T-helper 22 cell (primary cell): ENCODE measurements around the gene ANKRD44.
"Not testable (repeated sequence)": the region's sequence is repeated elsewhere in the genome, so short reads cannot be mapped to it uniquely, and the experiment has no call there.

Experiments used
- DNase-seq: peaks from one replicate; pipeline ENCODE4 v3.0.0-alpha.2; 2020; ENCODE audit warnings: low read depth

ANKRD44 gene

DNA sequence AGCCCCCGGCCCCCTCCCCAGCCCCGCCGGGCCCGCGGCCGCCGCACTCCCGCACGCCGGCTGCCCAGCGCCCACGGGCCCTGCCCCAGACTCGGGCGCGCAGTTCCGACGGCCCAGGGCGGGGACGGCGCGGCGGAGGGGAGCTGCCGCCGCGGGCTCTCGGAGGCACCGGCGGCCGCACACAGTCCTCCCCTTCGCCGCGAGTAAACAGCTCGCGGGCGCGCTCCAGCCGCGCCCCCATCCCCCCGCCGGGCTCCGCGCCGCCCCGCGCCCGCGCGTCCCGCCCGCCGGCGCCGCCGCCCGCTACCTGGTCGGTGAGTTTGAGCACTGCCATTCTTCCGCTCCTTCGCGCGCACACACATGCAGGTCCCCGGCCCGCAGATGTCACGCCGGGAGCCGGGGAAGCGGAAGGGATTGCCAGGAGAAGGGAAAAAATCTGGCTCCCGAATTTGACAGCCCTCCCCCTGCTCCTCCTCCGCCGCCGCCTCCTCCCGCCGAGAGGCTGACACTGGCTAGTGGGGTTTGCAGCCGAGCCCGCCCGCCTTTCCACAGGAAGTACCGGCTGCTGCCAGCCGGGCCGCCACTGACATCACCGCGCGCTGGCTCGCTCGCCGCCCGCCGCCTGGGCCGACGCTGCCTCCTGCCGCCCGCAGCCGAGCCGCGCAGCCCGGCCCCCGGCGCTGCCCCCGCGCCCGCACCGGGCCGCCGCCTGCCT, at the start of gene ANKRD44:
Gene ANKRD44 (minus strand): TSS at position 510 of the 715 bp plus-strand sequence. CDS start 176 bp downstream, at position 334.
- DNase-seq, result peak; percentile 88

DNA sequence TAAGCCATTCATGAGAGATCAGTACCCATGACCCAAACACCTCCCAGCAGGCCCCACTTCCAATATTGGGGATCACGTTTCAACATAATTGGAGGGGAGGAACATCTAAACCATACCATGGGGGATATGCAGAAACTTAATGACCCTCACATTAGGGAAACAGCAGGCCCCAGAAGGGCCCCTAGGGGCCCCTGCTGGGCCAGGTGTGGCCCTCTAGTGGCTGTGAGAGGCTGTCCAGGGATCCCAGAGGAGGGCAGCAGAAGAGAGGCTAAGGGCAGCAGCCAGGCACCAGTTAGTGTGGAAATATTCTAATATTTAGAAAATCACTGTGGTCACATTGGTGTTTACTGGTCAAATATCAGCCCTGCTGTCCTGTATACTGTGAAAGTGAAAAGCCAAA, 49.3 kb upstream of the ANKRD44 start:
- DNase-seq, result no peak

DNA sequence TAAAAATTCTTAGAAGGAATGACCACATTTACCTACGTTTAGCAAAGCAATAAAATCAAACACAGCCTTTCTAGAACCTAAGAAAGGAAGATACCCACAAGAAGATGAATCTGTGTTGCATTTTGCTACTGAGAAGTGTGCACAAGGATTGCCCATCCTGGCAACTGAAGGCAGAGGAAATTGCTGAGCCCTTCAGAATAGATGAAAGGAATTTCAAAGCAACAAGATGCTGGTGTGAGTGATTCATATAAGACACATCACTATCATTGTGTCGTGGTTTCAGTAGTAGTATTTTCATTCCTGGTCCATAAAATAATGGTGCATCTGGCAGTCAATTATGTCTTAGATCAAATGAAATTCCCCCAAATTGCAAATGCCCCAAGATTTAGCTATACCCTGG, 48.4 kb upstream of the ANKRD44 start:
- DNase-seq, result no peak

- no peak for DNase-seq
Observed at GRCh38 chr2:197357986-197358385, 47.4 kb upstream of the ANKRD44 start.

DNA sequence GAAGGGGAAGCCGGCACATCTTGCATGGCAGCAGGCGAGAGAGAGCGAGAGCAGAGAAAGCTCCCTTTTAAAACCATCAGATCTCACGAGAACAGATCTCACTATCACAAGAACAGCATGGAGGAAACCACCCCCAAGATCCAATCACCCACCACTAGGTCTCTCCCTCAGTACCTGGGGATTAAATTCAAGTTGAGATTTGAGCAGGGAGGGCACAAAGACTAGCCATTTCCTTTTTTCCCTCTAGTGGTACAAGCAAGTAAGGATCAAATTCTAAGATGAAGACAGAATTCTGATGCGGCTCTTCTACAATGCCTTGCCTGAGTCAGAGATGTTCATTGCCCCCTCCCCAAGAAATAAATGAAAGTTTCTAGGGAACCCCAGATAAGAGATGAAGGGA, 45.6 kb upstream of the ANKRD44 start:
- DNase-seq, result no peak

DNA sequence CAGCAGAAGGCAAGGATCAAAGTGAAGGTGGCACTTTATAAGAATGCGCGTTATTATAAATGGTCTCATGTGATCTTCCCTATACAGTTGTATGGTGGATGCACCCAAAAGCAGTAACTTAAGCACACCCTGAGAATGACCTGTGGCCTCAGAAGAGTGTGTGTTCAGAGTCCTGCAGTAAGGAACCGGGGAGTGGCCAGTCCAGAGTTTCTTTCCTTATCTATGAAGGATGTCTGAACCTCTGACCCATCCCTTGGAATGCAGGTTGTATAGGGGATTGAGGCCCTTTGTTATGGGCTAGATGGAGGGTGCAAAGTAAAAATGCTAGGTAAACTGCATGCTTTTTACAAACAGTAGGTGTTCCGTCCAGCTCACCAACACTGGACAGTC, 43.6 kb upstream of the ANKRD44 start:
- no peak for DNase-seq

GRCh38 chr2:197353393-197354168, 43.0 kb upstream of the ANKRD44 start:
- no peak for DNase-seq

DNA sequence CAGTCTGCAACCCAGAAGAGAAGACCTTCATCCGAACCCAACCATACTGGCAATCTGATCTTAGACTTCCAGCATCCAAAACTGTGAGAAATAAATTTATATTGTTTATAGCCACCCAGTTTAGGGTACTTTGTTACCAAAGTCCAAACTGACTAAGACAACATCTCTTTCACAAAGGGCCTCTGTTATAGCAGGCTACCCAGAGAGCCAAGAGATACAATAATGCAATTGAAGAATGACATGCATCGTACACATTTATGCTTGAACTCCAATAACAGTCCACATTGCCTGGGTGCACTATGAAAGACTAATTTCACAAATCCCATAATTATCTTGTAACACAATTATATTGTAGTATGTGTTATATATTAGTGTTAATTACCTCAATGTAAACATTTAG, 39.1 kb upstream of the ANKRD44 start:
- DNase-seq, result no peak

DNA sequence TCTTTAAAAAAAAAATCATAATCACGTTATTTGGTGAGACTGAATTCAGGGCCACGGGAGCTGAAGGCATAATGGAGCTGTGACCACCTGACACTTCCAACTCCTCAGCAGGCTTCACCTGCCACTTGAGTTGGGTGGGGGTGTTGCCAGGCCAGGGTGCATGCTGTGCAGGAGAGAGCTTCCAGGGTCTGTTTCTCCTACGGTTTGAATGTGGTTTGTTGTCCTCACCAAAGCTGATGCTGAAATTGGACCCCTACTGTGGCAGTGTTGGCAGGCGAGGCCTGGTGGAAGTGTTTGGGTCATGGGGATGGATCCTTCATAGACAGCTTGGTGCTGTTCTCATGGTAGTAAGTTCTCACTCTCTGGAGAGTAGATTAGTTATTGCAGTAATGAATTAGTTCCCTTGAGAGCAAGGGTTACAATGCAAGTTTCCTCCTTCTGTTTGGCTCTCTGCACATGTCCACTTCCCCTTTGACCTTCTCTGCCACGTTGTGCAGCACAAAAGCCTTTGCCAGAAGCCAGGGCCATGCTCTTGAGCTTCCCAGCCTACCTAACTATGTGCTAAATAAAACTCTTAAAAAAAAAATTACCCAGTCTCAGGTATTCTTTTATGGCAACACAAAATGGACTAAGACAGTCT, 38.3 kb upstream of the ANKRD44 start:
- no peak for DNase-seq

DNA sequence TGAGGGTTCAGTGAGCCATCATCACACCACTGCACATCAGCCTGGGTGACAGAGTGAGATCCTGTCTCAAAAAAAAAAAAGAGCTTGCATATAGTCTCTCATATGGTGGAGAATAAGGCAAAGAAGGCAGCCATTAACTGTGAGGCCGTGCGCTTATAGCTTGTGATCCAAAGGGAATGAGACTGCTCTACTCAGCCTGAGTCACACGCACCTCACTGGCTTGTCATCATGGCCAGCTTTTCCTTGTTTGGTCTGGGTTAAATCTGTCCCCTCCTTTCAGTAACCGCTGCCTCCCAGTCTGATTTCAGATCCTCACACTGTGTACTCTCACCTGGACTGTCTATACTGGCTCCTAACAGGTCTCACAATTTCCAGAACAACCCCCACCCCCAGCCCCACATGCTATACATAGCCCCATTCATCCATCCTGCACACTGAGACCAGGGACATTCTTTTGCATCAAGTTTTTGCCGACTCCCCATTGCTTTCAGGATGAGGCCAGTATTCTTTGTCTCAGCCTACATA, 35.3 kb upstream of the ANKRD44 start:
- DNase-seq, result no peak

- not testable (repeated sequence) for DNase-seq
Observed at GRCh38 chr2:197343968-197344367, 33.4 kb upstream of the ANKRD44 start.

DNA sequence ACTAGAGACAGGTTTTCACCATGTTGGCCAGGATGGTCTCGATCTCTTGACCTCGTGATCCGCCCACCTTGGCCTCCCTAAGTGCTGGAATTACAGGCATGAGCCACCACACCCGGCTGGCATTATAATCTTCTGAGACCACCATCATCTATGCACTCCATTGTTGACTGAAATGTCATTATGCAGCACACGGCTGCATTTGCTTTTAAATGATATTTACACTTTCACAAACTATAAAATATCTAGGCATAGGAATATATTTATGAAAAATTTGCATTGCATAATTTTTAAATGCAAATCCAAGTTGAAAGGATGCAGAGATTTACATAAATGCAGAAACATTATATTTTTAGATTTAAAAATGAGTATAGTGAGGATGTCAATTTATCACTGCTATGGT, 30.0 kb upstream of the ANKRD44 start:
- no peak for DNase-seq

DNA sequence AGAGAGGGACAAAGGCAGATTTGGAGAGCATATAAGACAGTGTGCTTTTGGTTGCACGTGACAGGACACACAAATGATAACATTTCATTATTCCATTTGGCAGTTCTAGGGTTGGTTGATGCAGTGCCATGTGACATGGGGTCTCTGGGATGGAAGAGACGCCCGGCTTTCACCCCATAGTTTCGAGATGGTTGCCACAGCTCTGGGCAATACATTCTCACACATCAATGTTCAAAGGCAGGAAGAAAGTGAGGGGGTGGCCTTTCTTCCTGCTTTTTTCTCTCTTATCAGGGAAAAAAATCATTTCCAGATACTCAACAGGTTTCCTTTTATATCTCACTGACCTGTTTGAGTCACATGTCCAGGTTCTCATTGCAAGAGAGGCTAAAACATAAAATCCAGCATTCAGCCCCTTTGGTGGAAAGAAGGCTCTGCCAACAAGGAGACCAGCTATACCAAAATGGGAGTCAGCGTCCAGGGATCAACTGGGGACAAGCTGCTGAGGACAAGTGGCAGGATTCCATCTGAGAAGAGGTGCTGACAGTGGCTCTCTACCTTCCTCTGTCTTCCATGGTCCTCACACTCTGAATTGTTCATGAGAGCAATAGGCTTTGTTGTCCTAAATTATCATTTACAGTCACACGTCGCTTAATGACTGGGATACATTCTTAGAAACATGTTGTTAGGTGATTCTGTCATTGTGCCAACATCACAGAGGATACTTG, 29.1 kb upstream of the ANKRD44 start:
- no peak for DNase-seq

DNA sequence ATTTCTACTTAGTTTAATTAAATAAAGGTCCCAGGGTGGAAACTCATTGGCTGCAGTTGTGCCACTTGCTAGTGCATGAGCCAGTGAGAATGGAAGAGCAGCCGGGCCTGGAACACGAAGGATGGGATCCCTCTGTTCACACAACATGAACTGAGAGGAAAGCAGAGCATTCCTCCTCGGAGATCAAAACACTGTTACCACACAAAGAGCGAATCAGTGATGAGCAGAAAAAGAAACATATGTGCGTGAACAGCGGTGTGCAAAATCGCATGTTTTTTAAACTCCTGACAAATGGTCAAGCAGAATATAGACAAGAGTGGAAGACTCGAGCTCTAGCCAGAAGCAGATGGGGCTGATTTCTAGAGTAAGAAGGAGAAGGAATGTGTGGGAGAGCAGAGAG, 28.4 kb upstream of the ANKRD44 start:
- no peak for DNase-seq

GRCh38 chr2:197332641-197333040, 22.1 kb upstream of the ANKRD44 start:
- no peak for DNase-seq

GRCh38 chr2:197328461-197328860, 17.9 kb upstream of the ANKRD44 start:
- no peak for DNase-seq

DNA sequence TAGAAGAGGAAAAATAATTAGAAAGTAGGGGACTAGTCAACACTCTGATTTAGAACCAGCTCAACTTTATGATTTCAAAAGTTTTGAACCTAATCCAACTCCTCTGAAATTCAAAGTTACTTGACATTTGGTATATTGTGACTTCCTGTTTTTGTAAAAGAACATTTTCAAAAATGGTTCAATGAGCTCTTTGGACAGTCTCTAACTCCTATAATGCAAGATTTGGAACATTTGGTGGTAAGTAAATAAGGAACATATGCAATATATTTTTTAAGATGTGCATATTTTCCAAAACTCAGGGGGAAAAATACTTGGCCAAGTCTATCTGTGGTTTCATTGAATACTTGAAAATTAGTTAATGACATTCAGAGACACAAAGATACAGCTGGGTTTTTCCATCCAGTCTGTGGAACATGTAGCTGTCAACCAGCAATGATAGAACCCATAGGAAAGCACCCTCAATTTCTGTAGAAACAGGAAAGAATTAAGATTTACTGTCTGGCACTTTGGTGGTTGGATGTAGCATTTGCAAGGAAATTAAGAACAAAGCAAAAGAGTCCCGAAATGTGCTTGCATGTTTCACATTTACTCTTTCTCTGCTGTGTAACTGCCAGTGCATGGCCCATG, 17.0 kb upstream of the ANKRD44 start:
- DNase-seq, result no peak

DNA sequence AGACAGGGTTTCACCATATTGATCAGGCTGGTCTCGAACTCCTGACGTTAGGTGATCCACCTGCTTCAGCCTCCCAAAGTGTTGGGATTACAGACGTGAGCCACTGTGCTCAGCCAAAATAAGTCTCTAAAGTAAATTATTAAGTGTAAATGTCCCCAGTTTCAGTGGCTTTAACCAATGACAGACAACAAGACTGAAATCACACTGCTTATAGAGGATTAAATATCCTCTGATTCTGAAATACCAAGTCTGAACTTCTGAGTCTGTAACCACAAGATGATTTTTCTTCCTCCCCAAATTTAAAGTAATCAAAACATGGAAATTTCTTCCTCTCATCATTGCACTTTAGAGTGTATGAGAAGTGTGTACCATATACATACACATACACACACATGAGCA, 16.5 kb upstream of the ANKRD44 start:
- no peak for DNase-seq

GRCh38 chr2:197324801-197325200, 14.2 kb upstream of the ANKRD44 start:
- DNase-seq, result no peak

GRCh38 chr2:197322724-197323720, 12.4 kb upstream of the ANKRD44 start:
- no peak for DNase-seq
